HepG2 (cell line): Measurements from ENCODE around the gene NET1. TPM values are rescaled to one million over a fixed set of nuclear protein-coding genes. Genes with fewer than 3 reads are reported as not detected.

ENCODE experiments used
- ELF4 ChIP-seq: sonication (generic); formaldehyde crosslinking; IDR thresholded peaks from 2 replicates; pipeline ENCODE4 v1.5.0; 2020; ENCODE audit warnings: missing genetic modification reagents, mild to moderate bottlenecking, moderate library complexity, borderline replicate concordance
- EP300 ChIP-seq, 3 experiments: sonication (generic) in 1 of 3; formaldehyde crosslinking in 1 of 3; IDR thresholded peaks; 2 replicates each; pipeline versions ENCODE4 v1.5.1 to v1.6.1; 2011 to 2020; ENCODE audit warnings: low read depth in 2 of 3, low read length in 2 of 3, borderline replicate concordance in 1 of 3, improper control_type of control experiment in 1 of 3, mild to moderate bottlenecking in 1 of 3, missing genetic modification reagents in 1 of 3, moderate library complexity in 1 of 3
- NAIF1 ChIP-seq: sonication (generic); formaldehyde crosslinking; IDR thresholded peaks from 2 replicates; pipeline ENCODE4 v1.5.0; 2020; ENCODE audit warnings: mild to moderate bottlenecking, missing genetic modification reagents, borderline replicate concordance
- TCF12 ChIP-seq, 2 experiments: fragments of 450-650 bp in 1 of 2; sonication (generic) in 1 of 2; formaldehyde crosslinking in 1 of 2; IDR thresholded peaks; 2 replicates each; pipeline versions ENCODE4 v1.6.1 to v1.8.0; 2017 to 2022; ENCODE audit warnings: antibody characterized with exemption in 1 of 2, mild to moderate bottlenecking in 1 of 2, missing genetic modification reagents in 1 of 2, moderate library complexity in 1 of 2
- THAP11 ChIP-seq: IDR thresholded peaks from 2 replicates; pipeline ENCODE4 v1.6.1; 2016; ENCODE audit warnings: missing biosample characterization, missing genetic modification reagents
- THYN1 ChIP-seq: sonication (generic); formaldehyde crosslinking; IDR thresholded peaks from 2 replicates; pipeline ENCODE4 v1.8.1; 2023; ENCODE audit warnings: low read depth, mild to moderate bottlenecking, moderate library complexity, missing genetic modification reagents, borderline replicate concordance
- ZNF317 ChIP-seq: sonication (generic); formaldehyde crosslinking; IDR thresholded peaks from 2 replicates; pipeline ENCODE4 v1.5.0; 2020; ENCODE audit warnings: mild to moderate bottlenecking, missing genetic modification reagents
- ZNF777 ChIP-seq: sonication (generic); formaldehyde crosslinking; IDR thresholded peaks from 2 replicates; pipeline ENCODE4 v1.4.0; 2020; ENCODE audit warnings: missing genetic modification reagents
- polyA plus RNA-seq, 8 experiments: library from polyadenylated mRNA; depleted of rRNA in 3 of 8; stranded (reverse) in 7 of 8; unstranded in 1 of 8; fragments of >200 nt; fragmentation: Illumina TruSeq in 4 of 8; extraction: Trizol in 4 of 8; gene quantifications; 2 replicates each; pipeline versions ENCODE4 v1.2.1 to v1.2.3, GENCODE V29; 2011 to 2016; ENCODE audit warnings: low read depth in 4 of 8, missing spikeins in 1 of 8, mixed read lengths in 1 of 8; ENCODE audit not compliant: insufficient read depth in 1 of 8
- total RNA-seq, 5 experiments: library from RNA; depleted of rRNA; stranded (reverse); fragments of >200 nt; fragmentation: Illumina TruSeq; extraction: Trizol; gene quantifications; 2 replicates each; pipeline ENCODE4 v1.2.3, GENCODE V29; 2016; ENCODE audit warnings: low read depth in 1 of 5
- TF ChIP-seq, protein P1 (sequence below), 2 experiments: sonication (generic) in 1 of 2; formaldehyde crosslinking in 1 of 2; IDR thresholded peaks; 2 replicates each; pipeline versions ENCODE4 v1.6.1 to v1.9.0; 2014 to 2022; ENCODE audit warnings: antibody characterized with exemption in 1 of 2, borderline replicate concordance in 1 of 2, inconsistent platforms in 1 of 2, low read depth in 1 of 2, missing genetic modification reagents in 1 of 2
- TF ChIP-seq, protein P2 (sequence below): sonication (generic); formaldehyde crosslinking; IDR thresholded peaks from 2 replicates; pipeline ENCODE4 v1.5.0; 2020; ENCODE audit warnings: missing genetic modification reagents
- TF ChIP-seq, protein P3 (sequence below): IDR thresholded peaks from 2 replicates; pipeline ENCODE4 v1.6.1; 2016; ENCODE audit warnings: low read depth
- TF ChIP-seq, protein P4 (sequence below): sonication (generic); formaldehyde crosslinking; IDR thresholded peaks from 2 replicates; pipeline ENCODE4 v1.4.0; 2020; ENCODE audit warnings: missing genetic modification reagents
- TF ChIP-seq, protein P5 (sequence below): sonication (generic); formaldehyde crosslinking; IDR thresholded peaks from 2 replicates; pipeline ENCODE4 v1.5.0; 2020; ENCODE audit warnings: mild to moderate bottlenecking, missing genetic modification reagents

The NET1 gene
- total and polyA plus RNA-seq, 2 of the 13 experiments (the other 11 are each of a cell fraction or from before 2014, with no cell fraction given) = 48.1 to 65.8 TPM

DNA sequence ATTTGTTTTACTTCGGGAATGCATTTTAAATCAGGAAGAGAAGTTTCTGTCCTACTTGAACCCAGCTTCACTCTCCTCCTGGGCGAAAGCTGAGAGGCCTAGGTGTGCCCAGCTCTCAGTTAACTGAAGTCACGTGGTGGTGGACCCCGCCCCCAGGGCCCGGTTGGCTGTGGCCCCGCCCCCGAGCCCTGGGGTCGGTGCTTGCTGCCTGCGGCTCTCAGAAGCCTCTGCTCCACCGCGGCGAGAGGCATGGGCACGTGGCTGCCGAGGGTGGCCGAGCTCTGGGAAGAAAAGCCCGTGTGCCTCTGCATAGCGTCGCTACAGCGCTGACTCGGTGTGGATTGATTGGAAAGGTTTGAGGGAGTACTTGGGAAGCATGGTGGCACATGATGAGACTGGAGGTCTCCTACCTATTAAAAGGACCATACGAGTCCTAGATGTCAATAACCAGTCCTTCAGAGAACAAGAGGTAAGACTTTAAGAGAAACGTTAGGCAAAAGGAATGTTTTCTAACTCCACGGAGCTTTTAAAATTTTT lies 34.1 kb downstream of the NET1 start (continued):
- 0 out of 2 replicates have a peak, but pooled peaks have one; percentile 70 for TF ChIP-seq ZNF317 (CRISPR knock-in tag)
- no peak for TF ChIP-seq ELF4 (CRISPR knock-in tag)
- TF ChIP-seq, protein P1, sequence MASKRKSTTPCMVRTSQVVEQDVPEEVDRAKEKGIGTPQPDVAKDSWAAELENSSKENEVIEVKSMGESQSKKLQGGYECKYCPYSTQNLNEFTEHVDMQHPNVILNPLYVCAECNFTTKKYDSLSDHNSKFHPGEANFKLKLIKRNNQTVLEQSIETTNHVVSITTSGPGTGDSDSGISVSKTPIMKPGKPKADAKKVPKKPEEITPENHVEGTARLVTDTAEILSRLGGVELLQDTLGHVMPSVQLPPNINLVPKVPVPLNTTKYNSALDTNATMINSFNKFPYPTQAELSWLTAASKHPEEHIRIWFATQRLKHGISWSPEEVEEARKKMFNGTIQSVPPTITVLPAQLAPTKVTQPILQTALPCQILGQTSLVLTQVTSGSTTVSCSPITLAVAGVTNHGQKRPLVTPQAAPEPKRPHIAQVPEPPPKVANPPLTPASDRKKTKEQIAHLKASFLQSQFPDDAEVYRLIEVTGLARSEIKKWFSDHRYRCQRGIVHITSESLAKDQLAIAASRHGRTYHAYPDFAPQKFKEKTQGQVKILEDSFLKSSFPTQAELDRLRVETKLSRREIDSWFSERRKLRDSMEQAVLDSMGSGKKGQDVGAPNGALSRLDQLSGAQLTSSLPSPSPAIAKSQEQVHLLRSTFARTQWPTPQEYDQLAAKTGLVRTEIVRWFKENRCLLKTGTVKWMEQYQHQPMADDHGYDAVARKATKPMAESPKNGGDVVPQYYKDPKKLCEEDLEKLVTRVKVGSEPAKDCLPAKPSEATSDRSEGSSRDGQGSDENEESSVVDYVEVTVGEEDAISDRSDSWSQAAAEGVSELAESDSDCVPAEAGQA (IDR thresholded peaks at IDR 0.05; ENCODE audit: low read depth) = 0 out of 2 replicates have a peak, but pooled peaks have one; percentile 48
- TF ChIP-seq, protein P1 (CRISPR knock-in tag; IDR thresholded peaks at IDR 0.05; ENCODE audit: borderline replicate concordance) = no peak
- TF ChIP-seq, protein P2, sequence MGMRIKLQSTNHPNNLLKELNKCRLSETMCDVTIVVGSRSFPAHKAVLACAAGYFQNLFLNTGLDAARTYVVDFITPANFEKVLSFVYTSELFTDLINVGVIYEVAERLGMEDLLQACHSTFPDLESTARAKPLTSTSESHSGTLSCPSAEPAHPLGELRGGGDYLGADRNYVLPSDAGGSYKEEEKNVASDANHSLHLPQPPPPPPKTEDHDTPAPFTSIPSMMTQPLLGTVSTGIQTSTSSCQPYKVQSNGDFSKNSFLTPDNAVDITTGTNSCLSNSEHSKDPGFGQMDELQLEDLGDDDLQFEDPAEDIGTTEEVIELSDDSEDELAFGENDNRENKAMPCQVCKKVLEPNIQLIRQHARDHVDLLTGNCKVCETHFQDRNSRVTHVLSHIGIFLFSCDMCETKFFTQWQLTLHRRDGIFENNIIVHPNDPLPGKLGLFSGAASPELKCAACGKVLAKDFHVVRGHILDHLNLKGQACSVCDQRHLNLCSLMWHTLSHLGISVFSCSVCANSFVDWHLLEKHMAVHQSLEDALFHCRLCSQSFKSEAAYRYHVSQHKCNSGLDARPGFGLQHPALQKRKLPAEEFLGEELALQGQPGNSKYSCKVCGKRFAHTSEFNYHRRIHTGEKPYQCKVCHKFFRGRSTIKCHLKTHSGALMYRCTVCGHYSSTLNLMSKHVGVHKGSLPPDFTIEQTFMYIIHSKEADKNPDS (CRISPR knock-in tag) = peak; percentile 43; the same call in 1 of the 2 replicates
- no peak for TF ChIP-seq TCF12 (IDR thresholded peaks at IDR 0.05)
- peak; percentile 37; the same call in 1 of the 2 replicates for TF ChIP-seq TCF12 (CRISPR knock-in tag; IDR thresholded peaks at IDR 0.05)
- TF ChIP-seq, protein P3, sequence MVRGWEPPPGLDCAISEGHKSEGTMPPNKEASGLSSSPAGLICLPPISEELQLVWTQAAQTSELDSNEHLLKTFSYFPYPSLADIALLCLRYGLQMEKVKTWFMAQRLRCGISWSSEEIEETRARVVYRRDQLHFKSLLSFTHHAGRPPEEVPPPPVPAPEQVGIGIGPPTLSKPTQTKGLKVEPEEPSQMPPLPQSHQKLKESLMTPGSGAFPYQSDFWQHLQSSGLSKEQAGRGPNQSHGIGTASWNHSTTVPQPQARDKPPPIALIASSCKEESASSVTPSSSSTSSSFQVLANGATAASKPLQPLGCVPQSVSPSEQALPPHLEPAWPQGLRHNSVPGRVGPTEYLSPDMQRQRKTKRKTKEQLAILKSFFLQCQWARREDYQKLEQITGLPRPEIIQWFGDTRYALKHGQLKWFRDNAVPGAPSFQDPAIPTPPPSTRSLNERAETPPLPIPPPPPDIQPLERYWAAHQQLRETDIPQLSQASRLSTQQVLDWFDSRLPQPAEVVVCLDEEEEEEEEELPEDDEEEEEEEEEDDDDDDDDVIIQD (CRISPR knock-in tag) = peak; percentile 81
- peak; percentile 82 for TF ChIP-seq THAP11 (CRISPR knock-in tag)
- TF ChIP-seq, protein P4, sequence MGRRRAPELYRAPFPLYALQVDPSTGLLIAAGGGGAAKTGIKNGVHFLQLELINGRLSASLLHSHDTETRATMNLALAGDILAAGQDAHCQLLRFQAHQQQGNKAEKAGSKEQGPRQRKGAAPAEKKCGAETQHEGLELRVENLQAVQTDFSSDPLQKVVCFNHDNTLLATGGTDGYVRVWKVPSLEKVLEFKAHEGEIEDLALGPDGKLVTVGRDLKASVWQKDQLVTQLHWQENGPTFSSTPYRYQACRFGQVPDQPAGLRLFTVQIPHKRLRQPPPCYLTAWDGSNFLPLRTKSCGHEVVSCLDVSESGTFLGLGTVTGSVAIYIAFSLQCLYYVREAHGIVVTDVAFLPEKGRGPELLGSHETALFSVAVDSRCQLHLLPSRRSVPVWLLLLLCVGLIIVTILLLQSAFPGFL (CRISPR knock-in tag) = no peak
- peak; percentile 86; the same call in 1 of the 2 replicates for TF ChIP-seq THYN1 (CRISPR knock-in tag)
- 0 out of 2 replicates have a peak, but pooled peaks have one; percentile 35 for TF ChIP-seq ZNF777 (CRISPR knock-in tag)
- no peak for TF ChIP-seq NAIF1 (CRISPR knock-in tag)
- peak in 1 of 2 experiments; percentile 28; a peak in 1 of 4 replicates for TF ChIP-seq EP300 (IDR thresholded peaks at IDR 0.05; ENCODE audit: low read depth in 2 of 2, low read length in 2 of 2)
- peak; percentile 59; the same call in 1 of the 2 replicates for TF ChIP-seq EP300 (CRISPR knock-in tag; IDR thresholded peaks at IDR 0.05; ENCODE audit: borderline replicate concordance)
- TF ChIP-seq, protein P5, sequence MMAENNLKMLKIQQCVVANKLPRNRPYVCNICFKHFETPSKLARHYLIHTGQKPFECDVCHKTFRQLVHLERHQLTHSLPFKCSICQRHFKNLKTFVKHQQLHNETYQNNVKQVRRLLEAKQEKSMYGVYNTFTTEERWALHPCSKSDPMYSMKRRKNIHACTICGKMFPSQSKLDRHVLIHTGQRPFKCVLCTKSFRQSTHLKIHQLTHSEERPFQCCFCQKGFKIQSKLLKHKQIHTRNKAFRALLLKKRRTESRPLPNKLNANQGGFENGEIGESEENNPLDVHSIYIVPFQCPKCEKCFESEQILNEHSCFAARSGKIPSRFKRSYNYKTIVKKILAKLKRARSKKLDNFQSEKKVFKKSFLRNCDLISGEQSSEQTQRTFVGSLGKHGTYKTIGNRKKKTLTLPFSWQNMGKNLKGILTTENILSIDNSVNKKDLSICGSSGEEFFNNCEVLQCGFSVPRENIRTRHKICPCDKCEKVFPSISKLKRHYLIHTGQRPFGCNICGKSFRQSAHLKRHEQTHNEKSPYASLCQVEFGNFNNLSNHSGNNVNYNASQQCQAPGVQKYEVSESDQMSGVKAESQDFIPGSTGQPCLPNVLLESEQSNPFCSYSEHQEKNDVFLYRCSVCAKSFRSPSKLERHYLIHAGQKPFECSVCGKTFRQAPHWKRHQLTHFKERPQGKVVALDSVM (CRISPR knock-in tag) = no peak
